K562 (cell line): ENCODE results near the gene MFAP1. TPM values are rescaled to one million over a fixed set of nuclear protein-coding genes. Genes with fewer than 3 reads are reported as not detected.

Experiments
- CBX3 ChIP-seq, 2 experiments: IDR thresholded peaks; 1 replicate in 1 of 2; 2 replicates in 1 of 2; pipeline ENCODE4 v1.6.1; 2012; ENCODE audit warnings: inconsistent platforms in 2 of 2, low read length in 2 of 2, borderline replicate concordance in 1 of 2, control low read depth in 1 of 2
- CCAR2 ChIP-seq: fragments of 200-400 bp; formaldehyde crosslinking; IDR thresholded peaks from 2 replicates; pipeline ENCODE4 v1.6.1; 2017; ENCODE audit warnings: mild to moderate bottlenecking, low read depth, low read length
- FOXA3 ChIP-seq, 2 experiments: fragments of 450-650 bp in 1 of 2; sonication (generic) in 1 of 2; formaldehyde crosslinking; IDR thresholded peaks in 1 of 2; conservative IDR thresholded peaks in 1 of 2; 2 replicates each; pipeline versions ENCODE4 v1.4.0 to v1.8.0; 2020 to 2022; ENCODE audit warnings: mild to moderate bottlenecking in 2 of 2, missing genetic modification reagents in 1 of 2
- HIVEP1 ChIP-seq: fragments of 250-450 bp; sonication (Bioruptor Pico); IDR thresholded peaks from 2 replicates; pipeline ENCODE4 v1.4.0; 2020; ENCODE audit warnings: mild to moderate bottlenecking
- HNRNPUL1 ChIP-seq: fragments of 200-400 bp; formaldehyde crosslinking; IDR thresholded peaks from 2 replicates; pipeline ENCODE4 v1.6.1; 2017; ENCODE audit warnings: low read length
- JUN ChIP-seq, 2 experiments: sonication (generic) in 1 of 2; formaldehyde crosslinking in 1 of 2; IDR thresholded peaks; 2 replicates each; pipeline versions ENCODE4 v1.6.1 to v1.8.0; 2012 to 2022; ENCODE audit warnings: borderline replicate concordance in 2 of 2, mild to moderate bottlenecking in 2 of 2, improper control_type of control experiment in 1 of 2, low read depth in 1 of 2, low read length in 1 of 2, missing genetic modification reagents in 1 of 2
- MECOM ChIP-seq: fragments of 250-450 bp; sonication (Bioruptor Pico); IDR thresholded peaks from 2 replicates; pipeline ENCODE4 v1.8.0; 2022; ENCODE audit warnings: inconsistent platforms
- NONO ChIP-seq, 2 experiments: fragments of 200-400 bp in 1 of 2; fragments of 450-650 bp in 1 of 2; formaldehyde crosslinking in 1 of 2; IDR thresholded peaks; 2 replicates each; pipeline ENCODE4 v1.6.1; 2017; ENCODE audit warnings: low read depth in 2 of 2, mild to moderate bottlenecking in 2 of 2, moderate library complexity in 2 of 2, low read length in 1 of 2
- PREB ChIP-seq: sonication (generic); formaldehyde crosslinking; IDR thresholded peaks from 2 replicates; pipeline ENCODE4 v1.8.1; 2023; ENCODE audit warnings: mild to moderate bottlenecking, missing genetic modification reagents
- RNF219 ChIP-seq: fragments of 250-450 bp; sonication (Bioruptor Pico); IDR thresholded peaks from 2 replicates; pipeline ENCODE4 v1.5.0; 2022; ENCODE audit warnings: mild to moderate bottlenecking
- SMAD4 ChIP-seq: fragments of 250-450 bp; sonication (Bioruptor Pico); conservative IDR thresholded peaks from 2 replicates; pipeline ENCODE4 v1.8.0; 2021; ENCODE audit warnings: inconsistent platforms, mild to moderate bottlenecking, moderate library complexity
- ZBTB11 ChIP-seq, 3 experiments: fragments of 200-800 bp in 1 of 3; fragments of 250-450 bp in 1 of 3; fragments of 450-650 bp in 1 of 3; sonication (Bioruptor Pico) in 1 of 3; sonication (Bioruptor generic) in 1 of 3; formaldehyde crosslinking in 1 of 3; IDR thresholded peaks; 2 replicates each; pipeline versions ENCODE4 v1.6.1 to v1.8.0; 2016 to 2022; ENCODE audit warnings: mild to moderate bottlenecking in 2 of 3, missing genetic modification characterization in 2 of 3, missing compliant biosample characterization in 1 of 3, moderate library complexity in 1 of 3
- ZNF121 ChIP-seq: sonication (generic); formaldehyde crosslinking; conservative IDR thresholded peaks from 2 replicates; pipeline ENCODE4 v1.8.0; 2022; ENCODE audit warnings: missing genetic modification reagents
- ZNF311 ChIP-seq: fragments of 250-450 bp; sonication (Bioruptor Pico); IDR thresholded peaks from 2 replicates; pipeline ENCODE4 v1.4.0; 2020; ENCODE audit warnings: mild to moderate bottlenecking, moderate library complexity
- ZNF551 ChIP-seq: fragments of 250-450 bp; sonication (Bioruptor Pico); IDR thresholded peaks from 2 replicates; pipeline ENCODE4 v1.5.0; 2021; ENCODE audit warnings: mild to moderate bottlenecking, moderate library complexity
- polyA plus RNA-seq, 8 experiments: library from polyadenylated mRNA; depleted of rRNA in 4 of 8; stranded (reverse) in 5 of 8; unstranded in 3 of 8; fragments of >200 nt; fragmentation: Nextera tagmentation in 2 of 8; fragmentation: Illumina TruSeq in 1 of 8; extraction: Ambion mirVana in 2 of 8; extraction: Trizol in 1 of 8; gene quantifications; 2 replicates each; pipeline versions ENCODE4 v1.2.1 to v1.2.3, GENCODE V29; 2011 to 2014; ENCODE audit warnings: inconsistent platforms in 1 of 8, missing spikeins in 1 of 8
- total RNA-seq, 7 experiments: library from RNA; depleted of rRNA in 6 of 7; stranded (reverse); fragments of >200 nt in 6 of 7; fragmentation: Illumina TruSeq in 2 of 7; extraction: Trizol in 2 of 7; gene quantifications; 2 replicates each; pipeline versions ENCODE4 v1.2.1 to v1.2.3, GENCODE V29; 2011 to 2021; ENCODE audit warnings: low replicate concordance in 1 of 7
- TF ChIP-seq, protein P1 (sequence below): fragments of 450-650 bp; IDR thresholded peaks from 2 replicates; pipeline ENCODE4 v1.6.1; 2017; ENCODE audit warnings: antibody characterized with exemption

Gene MFAP1
- total and polyA plus RNA-seq, 9 of the 15 experiments (the other 6 are each of a cell fraction or from before 2014, with no cell fraction given), result 34.9 to 64.1 (median 48.2) TPM

DNA sequence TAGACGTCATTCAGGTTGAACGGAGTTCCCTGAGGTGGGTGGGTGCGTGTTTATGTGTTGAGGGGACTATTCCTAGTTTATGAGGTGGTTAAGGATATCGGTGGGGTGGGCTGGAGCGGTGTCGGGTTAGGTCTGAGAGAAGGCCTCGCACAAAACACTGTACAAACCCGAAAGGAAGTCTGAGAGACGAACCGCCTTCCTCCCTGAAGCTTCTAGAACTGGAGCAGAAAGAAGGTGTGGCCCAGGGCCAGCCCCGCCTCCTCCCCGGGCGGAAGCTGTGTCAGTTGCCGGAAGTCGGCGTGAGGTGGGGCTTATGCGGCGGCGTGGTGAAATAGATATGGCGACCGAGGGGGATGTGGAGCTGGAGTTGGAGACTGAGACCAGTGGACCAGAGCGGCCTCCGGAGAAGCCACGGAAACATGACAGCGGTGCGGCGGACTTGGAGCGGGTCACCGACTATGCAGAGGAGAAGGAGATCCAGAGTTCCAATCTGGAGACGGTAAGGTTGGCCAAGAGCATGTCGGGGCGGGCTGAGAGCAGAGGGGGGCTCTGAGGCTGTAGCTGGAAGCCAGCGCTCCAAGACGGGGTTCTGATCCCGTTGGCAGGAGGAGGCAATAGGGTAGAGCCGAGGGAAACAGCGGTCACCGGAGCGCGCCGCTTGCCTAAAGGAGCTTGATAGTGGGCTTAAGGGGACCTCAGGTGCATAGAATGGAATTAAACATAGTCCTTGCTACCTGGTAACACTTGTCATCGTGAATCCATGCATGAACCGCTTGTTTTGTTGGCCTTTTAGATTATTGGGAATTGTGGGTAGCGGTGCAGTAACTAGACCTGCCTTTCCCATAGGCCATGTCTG is 24.0 kb downstream of the MFAP1 start, which contains the start of gene HYPK (continued):
- TF ChIP-seq, protein P1, sequence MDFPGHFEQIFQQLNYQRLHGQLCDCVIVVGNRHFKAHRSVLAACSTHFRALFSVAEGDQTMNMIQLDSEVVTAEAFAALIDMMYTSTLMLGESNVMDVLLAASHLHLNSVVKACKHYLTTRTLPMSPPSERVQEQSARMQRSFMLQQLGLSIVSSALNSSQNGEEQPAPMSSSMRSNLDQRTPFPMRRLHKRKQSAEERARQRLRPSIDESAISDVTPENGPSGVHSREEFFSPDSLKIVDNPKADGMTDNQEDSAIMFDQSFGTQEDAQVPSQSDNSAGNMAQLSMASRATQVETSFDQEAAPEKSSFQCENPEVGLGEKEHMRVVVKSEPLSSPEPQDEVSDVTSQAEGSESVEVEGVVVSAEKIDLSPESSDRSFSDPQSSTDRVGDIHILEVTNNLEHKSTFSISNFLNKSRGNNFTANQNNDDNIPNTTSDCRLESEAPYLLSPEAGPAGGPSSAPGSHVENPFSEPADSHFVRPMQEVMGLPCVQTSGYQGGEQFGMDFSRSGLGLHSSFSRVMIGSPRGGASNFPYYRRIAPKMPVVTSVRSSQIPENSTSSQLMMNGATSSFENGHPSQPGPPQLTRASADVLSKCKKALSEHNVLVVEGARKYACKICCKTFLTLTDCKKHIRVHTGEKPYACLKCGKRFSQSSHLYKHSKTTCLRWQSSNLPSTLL, result no peak
- TF ChIP-seq ZBTB11 (CRISPR knock-in tag; IDR thresholded peaks at IDR 0.05), result no peak
- no peak for TF ChIP-seq ZNF121
- no peak for TF ChIP-seq HNRNPUL1
- TF ChIP-seq CCAR2, result no peak
- no peak for TF ChIP-seq SMAD4
- no peak for TF ChIP-seq PREB (CRISPR knock-in tag)
- TF ChIP-seq ZNF311 (CRISPR knock-in tag), result no peak
- TF ChIP-seq JUN (IDR thresholded peaks at IDR 0.05; ENCODE audit: borderline replicate concordance, low read depth, low read length), result no peak
- no peak for TF ChIP-seq JUN (CRISPR knock-in tag; IDR thresholded peaks at IDR 0.05; ENCODE audit: borderline replicate concordance)
- no peak for TF ChIP-seq FOXA3 (CRISPR knock-in tag; conservative IDR thresholded peaks at IDR 0.05 in 1 of 2, IDR thresholded peaks at IDR 0.05 in 1 of 2)
- peak; percentile 48; the same call in 1 of the 2 replicates for TF ChIP-seq ZNF551
- TF ChIP-seq NONO (IDR thresholded peaks at IDR 0.05; ENCODE audit: low read depth in 2 of 2, low read length in 1 of 2), result peak in 1 of 2 experiments; percentile 54; a peak in 1 of 4 replicates
- TF ChIP-seq MECOM (CRISPR knock-in tag), result no peak
- TF ChIP-seq RNF219, result no peak
- no peak for TF ChIP-seq HIVEP1
- TF ChIP-seq CBX3 (IDR thresholded peaks at IDR 0.05; ENCODE audit: borderline replicate concordance in 1 of 2, low read length in 2 of 2), result no peak
